ENCODE results near the gene ARPC1A.

DNA sequence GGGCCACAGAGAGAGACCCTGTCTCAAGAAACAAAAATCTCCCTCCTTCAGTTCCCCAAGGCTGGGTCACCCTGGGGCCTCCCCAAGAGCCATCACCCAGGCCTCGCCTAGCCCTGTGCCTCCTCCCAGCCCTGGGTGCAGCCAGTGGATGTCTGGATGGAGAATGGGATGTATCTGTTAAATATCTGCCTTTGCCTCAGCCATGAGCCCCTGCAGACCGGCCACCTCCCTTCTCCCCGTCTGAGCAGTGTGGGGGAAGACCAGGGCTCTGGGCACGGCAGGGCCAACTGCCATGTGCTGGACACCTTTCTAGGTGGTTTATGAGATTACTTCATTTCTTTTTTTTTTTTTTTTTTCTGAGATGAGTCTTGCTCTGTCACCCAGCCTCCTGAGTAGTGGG lies 58.8 kb downstream of the ARPC1A start:
- no peak for TF ChIP-seq CTCF (IDR thresholded peaks at IDR 0.05)
- no peak for TF ChIP-seq POLR2A (IDR thresholded peaks at IDR 0.05)
